Activated CD4-positive, alpha-beta T cell treated with anti-CD3 and anti-CD28 coated beads, Interleukin-2, amount 10 ng/mL, durations not matched to agents 7 days and 5 days (primary cell): Measurements from ENCODE around the gene UHMK1. TPM values are rescaled to one million over a fixed set of nuclear protein-coding genes. Genes with fewer than 3 reads are reported as not detected.
"Not testable (repeated sequence)": the region's sequence is repeated elsewhere in the genome, so short reads cannot be mapped to it uniquely, and the experiment has no call there.

ENCODE experiments used
- CTCF ChIA-PET: fragments of 350-600 bp; sonication (Branson Sonifier 250); formaldehyde crosslinking; loops from one replicate; lab custom pipeline; 2021; ENCODE audit warnings: antibody characterized with exemption; lab: Charles Lee
- POLR2A ChIA-PET: fragments of 350-600 bp; sonication (Branson Sonifier 250); formaldehyde crosslinking; loops from one replicate; lab custom pipeline; 2021; ENCODE audit warnings: antibody characterized with exemption; lab: Charles Lee
- DNase-seq: peaks from one replicate; pipeline ENCODE4 v3.0.0-alpha.2; 2020
- H3K27ac Mint-ChIP-seq: one replicate; pipeline ENCODE4 v1.8.0; 2021; ENCODE audit warnings: mild to moderate bottlenecking, moderate library complexity, mixed read lengths
- H3K27me3 Mint-ChIP-seq: one replicate; pipeline ENCODE4 v1.8.0; 2021; ENCODE audit warnings: mixed read lengths
- H3K36me3 Mint-ChIP-seq: one replicate; pipeline ENCODE4 v1.8.0; 2021; ENCODE audit warnings: low read depth, mixed read lengths
- H3K4me1 Mint-ChIP-seq: one replicate; pipeline ENCODE4 v1.8.0; 2021; ENCODE audit warnings: mixed read lengths
- H3K4me3 Mint-ChIP-seq: one replicate; pipeline ENCODE4 v1.8.0; 2021; ENCODE audit warnings: mild to moderate bottlenecking, moderate library complexity, mixed read lengths
- H3K9me3 Mint-ChIP-seq: one replicate; pipeline ENCODE4 v1.8.0; 2021; ENCODE audit warnings: mixed read lengths
- total RNA-seq, 2 experiments: library from RNA; stranded (reverse); gene quantifications; one replicate each; pipeline ENCODE4 v1.2.3, GENCODE V29; 2021

UHMK1 gene
- total RNA-seq, 2 experiments from 2014 or later: 57.3 to 60.6 TPM

DNA sequence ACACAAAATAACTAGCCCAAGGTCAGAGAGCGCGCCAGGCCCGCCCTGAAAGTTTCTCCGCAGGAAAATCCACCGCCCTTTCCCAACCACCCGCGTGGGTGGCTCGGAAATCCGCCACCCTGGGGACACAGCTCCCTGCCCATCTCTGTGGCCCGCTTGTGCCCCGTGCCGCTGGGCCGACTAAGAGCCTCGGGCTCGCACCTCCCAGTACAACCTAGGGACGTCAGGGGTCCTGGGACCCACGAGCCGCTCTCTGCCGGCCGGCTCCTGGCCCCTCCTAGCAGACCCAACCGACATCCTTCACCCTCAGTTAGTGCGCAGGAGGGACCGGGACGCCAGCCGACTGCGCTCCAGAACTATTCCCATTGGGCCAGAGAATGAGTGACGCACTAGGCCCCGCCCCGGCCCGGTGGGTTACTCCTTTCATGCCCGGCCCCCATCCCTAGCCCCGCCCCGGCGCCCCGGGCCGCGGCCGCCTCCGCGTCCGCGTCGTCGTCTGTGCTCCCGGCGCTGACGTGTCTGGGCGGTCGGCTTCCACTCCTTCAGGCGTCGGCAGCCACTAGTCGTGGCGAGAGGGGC lies 63.5 kb downstream of the UHMK1 start:
- H3K4me3 Mint-ChIP-seq: peak overlapping the region; percentile 88
- H3K27ac Mint-ChIP-seq: peak overlapping the region; percentile 97
- H3K4me1 Mint-ChIP-seq: peaks cover 31% of the 10 kb centered on the region
- peaks cover 4% of the 10 kb centered on the region for H3K9me3 Mint-ChIP-seq
- ChIA-PET CTCF (no interaction called here), POLR2A (interaction anchor here (0.6 kb wide), 1 partner anchor 605 kb away, joined by 3 read pairs; no protein-coding TSS in a partner anchor)
- DNase-seq: peak; percentile 97
- H3K27me3 Mint-ChIP-seq: peaks cover 3% of the 10 kb centered on the region
- no peaks in the 10 kb centered on the region for H3K36me3 Mint-ChIP-seq

DNA sequence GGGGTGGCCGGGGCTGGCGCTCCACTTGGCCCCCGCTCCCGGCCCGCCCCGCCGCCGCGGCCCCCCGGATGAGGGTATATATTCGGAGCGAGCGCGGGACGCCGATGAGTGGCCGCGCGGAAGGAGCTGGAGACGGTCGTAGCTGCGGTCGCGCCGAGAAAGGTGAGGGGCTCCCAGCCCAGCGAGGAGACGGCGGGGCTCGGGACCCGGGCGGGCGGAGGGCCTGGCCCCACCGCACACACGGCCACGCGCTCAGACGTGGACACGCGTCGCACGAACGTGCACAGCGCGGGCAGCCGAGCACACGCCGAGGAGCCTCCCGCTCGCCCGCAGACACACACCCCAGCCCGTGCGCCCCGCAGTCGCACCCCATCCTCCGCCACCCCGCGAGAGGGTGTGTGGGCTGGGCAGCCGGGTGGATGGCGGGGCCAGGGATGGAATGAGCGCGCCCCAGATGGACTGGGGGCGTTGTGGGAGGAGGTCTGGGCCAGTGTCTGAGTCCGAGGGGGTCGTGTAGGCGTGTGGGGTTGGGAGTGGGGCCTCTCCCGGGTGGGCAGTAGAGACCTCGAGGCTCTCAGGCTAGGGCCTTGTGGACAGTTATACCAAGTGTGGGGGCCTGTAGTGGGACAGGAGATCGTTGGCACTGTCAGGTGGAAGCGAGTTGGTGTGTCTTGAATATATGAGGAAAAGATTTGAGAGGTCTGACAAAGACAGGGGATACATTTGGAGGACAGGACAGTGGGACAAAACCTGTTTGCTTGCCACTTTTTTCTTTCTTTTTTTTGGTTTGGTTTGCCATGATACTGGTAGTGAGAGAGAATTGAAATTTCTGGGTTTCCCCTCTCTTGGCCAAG lies 64.2 kb downstream of the UHMK1 start, which contains the start of gene UAP1:
UAP1 (plus strand) TSS at position 107 of the 854 bp plus-strand sequence. CDS start 4,347 bp downstream, outside the sequence.
- POLR2A ChIA-PET: interaction anchor here (0.6 kb wide), 1 partner anchor 604 kb away, joined by 3 read pairs; no protein-coding TSS in a partner anchor

GRCh38 chr1:162562470-162562828 lies 64.8 kb downstream of the UHMK1 start:
- POLR2A ChIA-PET: no interaction called here

More for the DNA sequence above, 64.2 kb downstream of the UHMK1 start, which contains the start of gene UAP1:
- peaks cover under 1% of the 10 kb centered on the region for H3K36me3 Mint-ChIP-seq
- peak within 1 kb of the TSS; percentile 97 for H3K27ac Mint-ChIP-seq
- DNase-seq: no peak
- peaks cover 4% of the 10 kb centered on the region for H3K9me3 Mint-ChIP-seq
- H3K4me3 Mint-ChIP-seq: peak within 1 kb of the TSS; percentile 88
- CTCF ChIA-PET: no interaction called here
- peaks cover 31% of the 10 kb centered on the region for H3K4me1 Mint-ChIP-seq
- peaks cover 3% of the 10 kb centered on the region for H3K27me3 Mint-ChIP-seq

DNA sequence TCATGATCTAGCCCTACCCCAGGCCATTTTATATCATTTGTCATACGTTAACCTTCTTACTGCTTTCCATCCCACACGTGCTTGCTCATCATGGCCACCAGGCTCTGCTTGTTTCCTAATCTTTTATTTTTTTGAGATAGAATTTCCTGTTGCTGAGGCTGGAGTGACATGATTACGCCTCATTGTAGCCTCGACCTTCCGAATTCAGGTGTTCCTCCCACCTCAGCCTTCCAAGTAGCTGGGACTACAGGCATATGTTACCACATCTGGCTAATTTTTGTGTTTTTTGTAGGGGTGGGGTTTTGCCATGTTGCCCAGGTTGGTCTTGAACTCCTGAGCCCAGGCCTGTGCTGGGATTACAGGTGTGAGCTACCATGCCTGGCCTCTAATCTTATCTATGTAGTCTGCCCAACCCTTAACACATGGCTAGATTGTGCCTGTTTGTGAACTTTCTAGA lies 67.2 kb downstream of the UHMK1 start:
- peaks cover 4% of the 10 kb centered on the region for H3K9me3 Mint-ChIP-seq
- ChIA-PET CTCF (no interaction called here), POLR2A (interaction anchor here (0.5 kb wide), 1 partner anchor 26 kb away, joined by 5 read pairs; no protein-coding TSS in a partner anchor)
- no peaks in the 10 kb centered on the region for H3K27me3 Mint-ChIP-seq
- peaks cover 6% of the 10 kb centered on the region for H3K36me3 Mint-ChIP-seq
- peaks cover 31% of the 10 kb centered on the region for H3K4me1 Mint-ChIP-seq
- H3K27ac Mint-ChIP-seq: no peak overlapping the region
- no peak overlapping the region for H3K4me3 Mint-ChIP-seq
- DNase-seq: no peak

More at GRCh38 chr1:162562470-162562828, 64.8 kb downstream of the UHMK1 start:
- no peak for DNase-seq
- H3K27me3 Mint-ChIP-seq: no peaks in the 10 kb centered on the region
- H3K4me1 Mint-ChIP-seq: peaks cover 31% of the 10 kb centered on the region
- H3K27ac Mint-ChIP-seq: peak overlapping the region; percentile 97
- peaks cover 4% of the 10 kb centered on the region for H3K36me3 Mint-ChIP-seq
- peak overlapping the region; percentile 88 for H3K4me3 Mint-ChIP-seq
- CTCF ChIA-PET: no interaction called here
- peaks cover 4% of the 10 kb centered on the region for H3K9me3 Mint-ChIP-seq

DNA sequence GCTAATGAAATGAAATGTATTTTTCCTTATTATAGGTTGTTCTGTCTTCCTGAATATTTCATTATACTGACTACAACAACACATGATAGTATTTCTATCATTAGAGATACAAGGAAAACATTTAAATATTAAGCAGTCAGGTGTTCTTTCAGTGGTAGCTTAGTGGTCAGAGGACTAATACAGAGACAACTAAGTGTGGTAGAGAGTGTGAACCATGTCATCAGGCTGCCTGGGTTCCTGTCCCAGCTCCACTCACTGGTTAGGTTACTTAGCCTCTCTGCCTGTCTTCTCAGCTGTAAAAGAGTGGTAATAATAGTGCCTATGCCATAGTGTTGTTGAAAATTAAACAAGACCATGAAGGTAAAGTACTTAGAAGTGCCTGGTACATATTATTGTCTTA lies 67.8 kb downstream of the UHMK1 start:
- Mint-ChIP-seq H3K27ac (no peak overlapping the region), H3K9me3 (peaks cover under 1% of the 10 kb centered on the region), H3K4me1 (peaks cover 27% of the 10 kb centered on the region), H3K27me3 (no peaks in the 10 kb centered on the region), H3K4me3 (no peak overlapping the region), H3K36me3 (peaks cover 6% of the 10 kb centered on the region)
- CTCF ChIA-PET: no interaction called here
- DNase-seq: no peak
- POLR2A ChIA-PET: interaction anchor here (0.5 kb wide), 1 partner anchor 25 kb away, joined by 5 read pairs; no protein-coding TSS in a partner anchor

DNA sequence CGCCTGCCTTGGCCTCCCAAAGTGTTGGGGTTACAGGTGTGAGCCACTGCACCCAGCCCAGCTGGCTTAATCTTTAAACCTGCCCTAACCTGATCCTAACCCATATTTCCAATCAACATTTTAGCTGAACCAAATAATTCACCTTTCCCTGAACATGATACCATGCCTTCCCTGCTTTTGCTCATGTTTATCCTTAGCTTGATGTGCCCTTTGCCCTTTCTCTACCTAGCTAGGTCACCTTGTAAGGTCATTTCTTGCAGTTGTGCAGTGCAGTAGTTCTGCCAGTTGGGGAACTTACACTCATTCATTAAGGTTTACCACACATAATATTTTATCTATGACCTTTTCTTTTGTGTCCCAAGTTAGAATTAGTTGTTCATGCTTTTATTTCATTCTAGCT lies 69.3 kb downstream of the UHMK1 start:
- H3K27me3 Mint-ChIP-seq: no peaks in the 10 kb centered on the region
- no peaks in the 10 kb centered on the region for H3K9me3 Mint-ChIP-seq
- peaks cover 19% of the 10 kb centered on the region for H3K4me1 Mint-ChIP-seq
- ChIA-PET CTCF (interaction anchor here (0.9 kb wide), 1 partner anchor 11 kb away, joined by 4 read pairs; no protein-coding TSS in a partner anchor), POLR2A (no interaction called here)
- DNase-seq: no peak
- H3K36me3 Mint-ChIP-seq: peaks cover 6% of the 10 kb centered on the region
- no peak overlapping the region for H3K27ac Mint-ChIP-seq
- H3K4me3 Mint-ChIP-seq: no peak overlapping the region

GRCh38 chr1:162568802-162569201 lies 71.2 kb downstream of the UHMK1 start:
- CTCF ChIA-PET: interaction anchor here (0.6 kb wide), 1 partner anchor 1748 kb away, joined by 3 read pairs; no protein-coding TSS in a partner anchor
- H3K27ac Mint-ChIP-seq: no peak overlapping the region
- no peaks in the 10 kb centered on the region for H3K9me3 Mint-ChIP-seq

DNA sequence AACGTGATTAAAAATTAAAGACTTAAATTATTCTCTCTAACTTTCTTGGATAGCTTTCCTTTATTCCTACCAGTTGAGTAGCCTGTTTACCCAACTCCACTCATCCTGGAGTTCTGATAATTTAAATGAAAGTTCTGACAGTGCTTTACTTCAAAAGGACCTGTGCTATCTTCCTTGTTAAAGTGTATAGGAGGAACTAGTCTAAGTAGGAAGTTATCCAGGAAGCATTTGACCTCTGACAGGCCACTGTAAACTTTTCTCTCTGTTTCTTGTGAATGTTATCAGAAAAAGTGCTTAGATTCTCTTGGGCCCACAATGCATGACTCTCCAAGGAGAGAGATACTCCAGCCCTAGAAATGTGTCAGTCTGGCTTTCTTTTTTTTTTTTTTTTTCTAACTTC lies 73.1 kb downstream of the UHMK1 start:
- Mint-ChIP-seq H3K4me3 (no peak overlapping the region), H3K36me3 (peaks cover 6% of the 10 kb centered on the region), H3K9me3 (no peaks in the 10 kb centered on the region), H3K4me1 (peaks cover 5% of the 10 kb centered on the region), H3K27ac (no peak overlapping the region), H3K27me3 (no peaks in the 10 kb centered on the region)
- POLR2A ChIA-PET: no interaction called here
- CTCF ChIA-PET: interaction anchor here (0.5 kb wide), 1 partner anchor 403 kb away, joined by 4 read pairs; no protein-coding TSS in a partner anchor
- DNase-seq: no peak

More at GRCh38 chr1:162568802-162569201, 71.2 kb downstream of the UHMK1 start:
- peaks cover 6% of the 10 kb centered on the region for H3K36me3 Mint-ChIP-seq
- POLR2A ChIA-PET: no interaction called here
- H3K4me3 Mint-ChIP-seq: no peak overlapping the region
- H3K27me3 Mint-ChIP-seq: no peaks in the 10 kb centered on the region
- peaks cover 9% of the 10 kb centered on the region for H3K4me1 Mint-ChIP-seq
- no peak for DNase-seq

DNA sequence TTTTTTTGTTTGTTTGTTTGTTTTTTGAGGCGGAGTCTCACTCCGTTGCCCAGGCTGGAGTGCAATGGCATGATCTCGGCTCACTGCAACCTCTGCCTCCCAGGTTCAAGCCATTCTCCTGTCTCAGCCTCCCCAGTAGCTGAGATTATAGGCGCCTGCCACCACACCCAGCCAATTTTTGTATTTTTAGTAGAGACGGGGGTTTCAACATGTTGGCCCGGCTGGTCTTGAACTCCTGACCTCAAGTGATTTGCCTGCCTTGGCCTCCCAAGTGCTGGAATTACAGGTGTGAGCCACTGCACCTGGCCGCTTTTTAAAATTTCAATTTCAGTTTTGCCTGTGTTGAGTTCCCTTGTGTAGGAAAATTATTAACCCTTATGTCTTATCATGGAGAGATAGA lies 73.5 kb downstream of the UHMK1 start:
- DNase-seq, H3K4me1 Mint-ChIP-seq, H3K27ac Mint-ChIP-seq, H3K9me3 Mint-ChIP-seq, POLR2A ChIA-PET, H3K36me3 Mint-ChIP-seq, H3K4me3 Mint-ChIP-seq, H3K27me3 Mint-ChIP-seq: not testable (repeated sequence)
- CTCF ChIA-PET: interaction anchor here (0.5 to 0.6 kb wide), 2 partner anchors 311 to 404 kb away, joined by 4 read pairs; no protein-coding TSS in a partner anchor

GRCh38 chr1:162571696-162572095 lies 74.1 kb downstream of the UHMK1 start:
- DNase-seq: no peak
- H3K9me3 Mint-ChIP-seq: no peaks in the 10 kb centered on the region
- no peaks in the 10 kb centered on the region for H3K27me3 Mint-ChIP-seq
- CTCF ChIA-PET: interaction anchor here (0.6 kb wide), 1 partner anchor 311 kb away, joined by 4 read pairs; no protein-coding TSS in a partner anchor
- peaks cover 6% of the 10 kb centered on the region for H3K36me3 Mint-ChIP-seq
- no peak overlapping the region for H3K27ac Mint-ChIP-seq
- H3K4me1 Mint-ChIP-seq: peaks cover 5% of the 10 kb centered on the region
- POLR2A ChIA-PET: no interaction called here
- no peak overlapping the region for H3K4me3 Mint-ChIP-seq

GRCh38 chr1:162573136-162573535 lies 75.5 kb downstream of the UHMK1 start:
- Mint-ChIP-seq H3K9me3 (no peaks in the 10 kb centered on the region), H3K27me3 (no peaks in the 10 kb centered on the region), H3K27ac (no peak overlapping the region), H3K36me3 (peaks cover 3% of the 10 kb centered on the region), H3K4me3 (no peak overlapping the region), H3K4me1 (peaks cover 5% of the 10 kb centered on the region)
- ChIA-PET POLR2A (no interaction called here), CTCF (no interaction called here)
- DNase-seq: no peak

GRCh38 chr1:162578071-162578700 lies 80.6 kb downstream of the UHMK1 start:
- Mint-ChIP-seq H3K4me3 (no peak overlapping the region), H3K27ac (no peak overlapping the region), H3K27me3 (no peaks in the 10 kb centered on the region), H3K4me1 (no peaks in the 10 kb centered on the region), H3K36me3 (peaks cover 4% of the 10 kb centered on the region), H3K9me3 (no peaks in the 10 kb centered on the region)
- DNase-seq: no peak
- ChIA-PET CTCF (interaction anchor here (1.0 to 1.3 kb wide), 2 partner anchors 9 to 11 kb away, joined by 4 read pairs; no protein-coding TSS in a partner anchor), POLR2A (no interaction called here)
